Fibroblast of villous mesenchyme (primary cell): ENCODE measurements around the gene RAB9A. TPM values are rescaled to one million over a fixed set of nuclear protein-coding genes. Genes with fewer than 3 reads are reported as not detected.
A peak's percentile ranks its signal among the peaks of the same experiment; 100 is the strongest.

Experiments used
- DNase-seq: peaks from one replicate; pipeline ENCODE4 v3.0.0-alpha.2; 2010; ENCODE audit warnings: low read depth
- H3K4me3 ChIP-seq: 2 replicates; pipeline ENCODE4 v1.5.1; 2011; ENCODE audit warnings: low read depth, mild to moderate bottlenecking, low read length
- CTCF ChIP-seq: IDR thresholded peaks from 2 replicates; pipeline ENCODE4 v1.5.1; 2012; ENCODE audit warnings: low read depth, mild to moderate bottlenecking, low read length; ENCODE audit not compliant: insufficient read depth
- total RNA-seq: library from RNA; depleted of rRNA; stranded (reverse); fragments of >200 nt; gene quantifications from 2 replicates; pipeline ENCODE4 v1.2.3, GENCODE V29; 2012

The RAB9A gene
- total RNA-seq, 1 donor = 63.0 TPM

GRCh38 chrX:13685126-13685763 lies 3.7 kb upstream of the RAB9A start:
- no peak for DNase-seq
- TF ChIP-seq CTCF = no peak
- H3K4me3 ChIP-seq = no peak overlapping the region

GRCh38 chrX:13687203-13687602 lies 1.7 kb upstream of the RAB9A start:
- TF ChIP-seq CTCF = no peak
- no peak for DNase-seq
- H3K4me3 ChIP-seq = no peak overlapping the region

GRCh38 chrX:13688384-13688957 lies 457 bp upstream of the RAB9A start:
- TF ChIP-seq CTCF = no peak
- H3K4me3 ChIP-seq = peak overlapping the region; percentile 86
- no peak for DNase-seq

- peak overlapping the region; percentile 86 for H3K4me3 ChIP-seq
- peak; percentile 61 for DNase-seq
- TF ChIP-seq CTCF = no peak
Observed at GRCh38 chrX:13689741-13690211, 848 bp downstream of the RAB9A start.

- H3K4me3 ChIP-seq = peak overlapping the region; percentile 86
- no peak for DNase-seq
- peak; percentile 35 for TF ChIP-seq CTCF
Observed at GRCh38 chrX:13690836-13691235, 1.9 kb downstream of the RAB9A start.

- no peak for TF ChIP-seq CTCF
- H3K4me3 ChIP-seq = peak overlapping the region; percentile 86
- peak; percentile 44 for DNase-seq
Observed at GRCh38 chrX:13691841-13692371, 3.0 kb downstream of the RAB9A start.
